Effector memory CD8-positive, alpha-beta T cell (primary cell): Measurements from ENCODE around the gene C1S.
"Not testable (repeated sequence)": the region's sequence is repeated elsewhere in the genome, so short reads cannot be mapped to it uniquely, and the experiment has no call there.

ENCODE experiments used
- ATAC-seq: fragments of 150-1000 bp; cut with Tn5 transposase; replicated peaks from 2 replicates; pipeline ENCODE4 v1.10.0; 2021; ENCODE audit warnings: mild to moderate bottlenecking, moderate library complexity
- DNase-seq, 3 experiments: peaks; one replicate each; pipeline ENCODE4 v3.0.0; 2021
- H3K27ac Mint-ChIP-seq, 2 donors: one replicate each; pipeline ENCODE4 v1.8.0; 2022; ENCODE audit warnings: mild to moderate bottlenecking in 2 of 2, mixed read lengths in 2 of 2, moderate library complexity in 2 of 2
- H3K27me3 Mint-ChIP-seq, 2 donors: one replicate each; pipeline ENCODE4 v1.8.0; 2022; ENCODE audit warnings: mixed read lengths in 2 of 2
- H3K36me3 Mint-ChIP-seq: one replicate; pipeline ENCODE4 v1.8.0; 2022; ENCODE audit warnings: mild to moderate bottlenecking, moderate library complexity, mixed read lengths; ENCODE audit not compliant: insufficient read depth
- H3K4me1 Mint-ChIP-seq, 2 donors: one replicate each; pipeline ENCODE4 v1.8.0; 2022; ENCODE audit warnings: low read depth in 2 of 2, mixed read lengths in 2 of 2
- H3K4me3 Mint-ChIP-seq, 2 donors: one replicate each; pipeline ENCODE4 v1.8.0; 2022; ENCODE audit warnings: mild to moderate bottlenecking in 2 of 2, mixed read lengths in 2 of 2, moderate library complexity in 2 of 2
- H3K9me3 Mint-ChIP-seq, 2 donors: one replicate each; pipeline ENCODE4 v1.8.0; 2022; ENCODE audit warnings: mixed read lengths in 2 of 2

Gene C1S

DNA sequence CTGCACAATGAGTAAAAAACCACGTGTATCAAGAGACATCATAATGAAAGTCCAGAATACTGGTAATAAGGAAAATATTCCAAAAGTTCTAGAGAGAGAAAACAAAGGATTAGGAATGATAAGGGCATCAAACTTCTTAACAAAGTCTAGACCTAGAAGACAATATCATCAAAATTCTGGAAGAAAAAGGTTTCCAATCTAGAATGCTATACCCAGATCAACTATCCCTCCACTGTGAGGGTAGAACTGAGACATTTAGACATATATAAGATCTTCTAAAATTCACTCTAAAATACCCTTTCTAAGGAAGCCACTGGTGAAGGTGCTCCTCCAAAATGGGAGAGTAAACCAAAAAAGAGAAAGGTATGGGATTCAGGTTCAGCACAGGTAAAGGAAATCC lies 45.6 kb downstream of the C1S start:
- no peak for DNase-seq
- peaks cover 3 to 11% of the 10 kb centered on the region in 2 donors for H3K9me3 Mint-ChIP-seq
- no peaks in the 10 kb centered on the region for H3K27me3 Mint-ChIP-seq
- H3K27ac Mint-ChIP-seq = peak overlapping the region in 1 of 2 donors; percentile 45
- H3K4me1 Mint-ChIP-seq = peaks cover 51 to 57% of the 10 kb centered on the region in 2 donors
- peak overlapping the region in 1 of 2 donors; percentile 59 for H3K4me3 Mint-ChIP-seq
- ATAC-seq = no peak
- peaks cover 23% of the 10 kb centered on the region for H3K36me3 Mint-ChIP-seq

DNA sequence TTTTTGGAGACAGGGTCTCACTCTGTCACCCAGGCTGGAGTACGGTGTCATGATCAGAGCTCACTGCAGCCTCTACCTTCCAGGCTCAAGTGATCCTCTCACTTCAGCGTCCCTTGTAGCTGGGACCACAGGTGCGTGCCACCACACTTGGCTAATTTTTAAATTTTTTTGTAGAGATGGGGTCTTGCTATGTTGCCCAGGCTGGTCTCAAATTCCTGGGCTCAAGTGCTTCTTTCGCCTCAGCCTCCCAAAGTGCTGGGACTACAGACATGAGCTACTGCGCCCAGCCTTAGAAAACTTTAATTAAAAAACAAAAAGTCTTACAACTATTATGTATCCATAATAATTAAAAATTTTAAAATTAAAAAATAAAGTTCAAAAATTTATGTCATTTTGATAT lies 46.7 kb downstream of the C1S start:
- H3K27me3 Mint-ChIP-seq, DNase-seq, ATAC-seq, H3K27ac Mint-ChIP-seq: not testable (repeated sequence)
- peak overlapping the region; percentile 15 to 94 for H3K4me3 Mint-ChIP-seq
- peaks cover 18% of the 10 kb centered on the region for H3K36me3 Mint-ChIP-seq
- peaks cover 48 to 57% of the 10 kb centered on the region in 2 donors for H3K4me1 Mint-ChIP-seq
- peaks cover 3 to 11% of the 10 kb centered on the region in 2 donors for H3K9me3 Mint-ChIP-seq

DNA sequence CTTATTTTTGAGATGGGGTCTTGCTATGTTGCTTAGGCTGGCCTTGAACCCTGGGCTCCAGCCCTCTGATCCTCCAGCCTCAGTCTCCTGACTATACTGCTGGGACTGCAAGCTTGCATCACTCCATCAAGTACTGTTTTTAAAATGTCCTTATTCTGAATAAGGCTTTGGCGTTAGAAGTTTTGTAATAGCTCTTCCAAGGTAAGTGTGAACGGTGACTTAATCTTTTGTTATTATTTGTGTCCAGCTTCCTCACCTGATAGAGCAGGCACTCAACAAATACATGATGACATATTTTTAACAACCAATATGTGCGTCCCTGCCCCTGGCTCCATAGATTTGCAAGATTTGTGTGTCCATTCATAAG lies 47.1 kb downstream of the C1S start:
- peaks cover 3 to 11% of the 10 kb centered on the region in 2 donors for H3K9me3 Mint-ChIP-seq
- H3K27ac Mint-ChIP-seq = peak overlapping the region; percentile 92
- no peak for DNase-seq
- peaks cover 18% of the 10 kb centered on the region for H3K36me3 Mint-ChIP-seq
- H3K27me3 Mint-ChIP-seq = no peaks in the 10 kb centered on the region
- H3K4me1 Mint-ChIP-seq = peaks cover 46 to 52% of the 10 kb centered on the region in 2 donors
- peak overlapping the region; percentile 93 to 94 for H3K4me3 Mint-ChIP-seq
- ATAC-seq = no peak

DNA sequence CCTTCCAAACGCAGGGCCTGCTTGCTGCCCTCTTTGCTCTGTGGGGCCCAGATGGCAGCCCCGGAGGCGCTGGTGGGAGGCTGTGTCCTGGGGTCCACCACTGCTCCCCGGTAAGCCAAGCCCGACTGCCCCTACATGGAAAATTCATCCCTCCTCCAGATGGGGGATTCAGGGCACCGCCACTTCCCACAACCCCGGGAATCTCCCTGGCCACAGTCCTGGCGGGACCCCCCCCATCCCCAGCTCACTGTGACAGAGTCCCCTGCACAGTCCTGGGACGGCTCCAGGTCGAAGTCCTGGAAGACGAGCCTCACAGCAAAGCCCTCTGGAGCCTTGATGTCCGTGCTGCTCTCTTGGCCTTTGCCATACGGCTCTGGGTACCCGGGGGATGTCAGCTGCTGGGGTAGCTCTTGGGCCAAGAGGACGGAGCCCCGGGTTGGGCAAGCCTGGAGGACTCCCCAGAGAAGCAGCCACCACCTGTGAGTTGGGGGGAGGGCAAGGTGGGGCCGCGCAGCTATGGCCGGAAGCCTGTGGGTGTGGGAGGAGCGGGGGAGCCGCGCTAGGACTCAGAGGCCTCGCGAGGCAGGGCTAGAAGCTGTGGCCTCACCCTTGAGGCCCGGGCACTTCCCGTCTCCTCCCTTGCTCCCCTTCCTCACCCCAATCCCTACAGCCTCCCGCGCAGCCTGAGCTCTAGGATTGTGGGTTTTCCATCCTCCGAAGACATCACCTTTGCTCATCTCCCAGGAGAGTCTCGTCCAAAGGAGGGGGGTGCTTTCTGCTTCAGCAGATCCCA lies 47.7 kb downstream of the C1S start:
- DNase-seq (peak; percentile 56 to 63 (median 61)), ATAC-seq (peak; percentile 95)
- Mint-ChIP-seq H3K9me3 (peaks cover 3 to 11% of the 10 kb centered on the region in 2 donors), H3K4me3 (peak overlapping the region; percentile 93 to 94), H3K36me3 (peaks cover 18% of the 10 kb centered on the region), H3K4me1 (peaks cover 43 to 50% of the 10 kb centered on the region in 2 donors), H3K27me3 (no peaks in the 10 kb centered on the region), H3K27ac (peak overlapping the region; percentile 92)

DNA sequence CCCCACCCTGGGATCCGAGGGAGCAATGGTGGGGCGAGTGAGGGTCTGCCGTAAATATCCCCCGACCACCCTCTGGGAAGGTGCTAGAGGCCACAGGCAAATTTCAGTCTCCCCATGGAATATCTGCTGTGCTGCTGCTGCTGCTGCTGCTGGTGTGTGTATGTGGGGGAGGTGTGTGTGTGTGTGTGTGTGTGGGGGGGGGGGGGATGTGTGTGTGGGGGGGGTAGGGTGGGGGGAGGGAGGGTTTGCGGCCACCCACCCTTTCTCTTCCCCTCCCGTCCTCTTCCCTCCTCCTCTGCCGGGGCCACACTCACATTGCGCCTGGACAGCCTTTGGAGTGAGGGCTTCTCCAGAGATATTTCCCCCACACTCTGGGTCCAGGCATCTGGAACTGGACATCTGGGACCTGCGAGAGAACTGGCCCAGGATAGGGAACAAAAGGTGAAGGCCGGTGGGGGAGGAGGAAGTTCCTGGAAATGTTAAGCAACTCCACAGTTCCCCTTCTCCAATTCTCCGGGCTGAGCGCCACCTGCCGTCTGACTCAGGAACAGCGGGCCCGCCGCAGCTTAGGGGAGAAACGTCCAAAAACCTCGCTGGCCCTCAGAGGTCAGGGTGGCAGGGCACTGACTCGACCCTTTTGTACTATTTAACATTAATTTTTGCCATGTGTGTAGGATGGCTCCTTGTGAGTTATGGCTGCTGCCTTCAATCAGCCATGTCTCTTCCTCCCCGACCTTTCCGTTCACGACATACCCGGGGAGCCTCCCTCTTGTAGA lies 48.5 kb downstream of the C1S start, which contains the start of gene C1RL:
TSS of gene C1RL (minus strand) at position 419 of the 776 bp plus-strand sequence. CDS start at position 385, 34 bp downstream.
- peak within 1 kb of the TSS; percentile 92 for H3K27ac Mint-ChIP-seq
- H3K36me3 Mint-ChIP-seq = peaks cover 18% of the 10 kb centered on the region
- no peaks in the 10 kb centered on the region for H3K27me3 Mint-ChIP-seq
- H3K9me3 Mint-ChIP-seq = peaks cover 3 to 11% of the 10 kb centered on the region in 2 donors
- peak; percentile 29 for ATAC-seq
- peak within 1 kb of the TSS; percentile 93 to 94 for H3K4me3 Mint-ChIP-seq
- peak; percentile 76 to 82 (median 77) for DNase-seq
- H3K4me1 Mint-ChIP-seq = peaks cover 40 to 47% of the 10 kb centered on the region in 2 donors

DNA sequence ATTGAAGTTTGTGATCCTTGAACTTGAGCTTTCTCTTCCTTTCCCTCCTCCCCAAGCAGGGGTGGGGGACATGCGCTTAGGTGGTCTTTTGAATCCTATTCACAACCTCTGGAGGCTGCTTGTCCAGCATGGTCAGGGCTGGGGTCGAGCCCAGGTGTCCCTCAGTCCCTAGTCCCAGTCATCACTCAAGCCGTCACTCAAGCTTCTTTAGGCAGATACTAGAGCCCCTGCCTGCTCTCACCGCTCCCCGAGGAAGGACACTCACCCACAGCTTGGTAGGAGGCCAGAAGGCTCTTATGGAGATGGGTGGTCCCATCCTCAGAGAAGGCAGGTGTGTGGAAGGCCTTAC lies 49.0 kb downstream of the C1S start:
- Mint-ChIP-seq H3K9me3 (peaks cover 3 to 11% of the 10 kb centered on the region in 2 donors), H3K36me3 (peaks cover 18% of the 10 kb centered on the region), H3K27ac (peak overlapping the region; percentile 92), H3K4me3 (peak overlapping the region; percentile 93 to 94), H3K27me3 (no peaks in the 10 kb centered on the region), H3K4me1 (peaks cover 42 to 46% of the 10 kb centered on the region in 2 donors)
- ATAC-seq (no peak), DNase-seq (no peak)

DNA sequence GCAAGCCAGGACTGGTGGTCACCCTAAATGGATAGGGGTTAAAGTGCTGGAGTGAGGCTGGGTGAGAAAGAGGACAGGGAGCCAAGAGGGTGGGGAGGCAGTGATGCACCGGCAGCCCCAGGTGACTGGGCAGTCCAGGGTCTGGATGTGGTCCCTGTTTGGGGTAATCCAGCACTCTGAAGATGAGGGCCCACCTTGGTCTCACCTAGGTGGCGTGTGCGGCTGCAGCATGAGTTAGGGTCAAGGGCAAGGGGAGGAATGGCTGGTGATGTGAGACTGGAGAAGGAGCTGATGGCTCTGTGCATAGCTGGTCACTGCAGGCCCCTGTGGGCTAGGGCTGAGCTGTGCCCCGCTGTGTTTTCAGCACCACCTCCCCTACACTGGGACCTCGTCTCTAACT lies 50.1 kb downstream of the C1S start:
- no peak overlapping the region for H3K4me3 Mint-ChIP-seq
- DNase-seq (no peak), ATAC-seq (no peak)
- peaks cover 39 to 41% of the 10 kb centered on the region in 2 donors for H3K4me1 Mint-ChIP-seq
- no peaks in the 10 kb centered on the region for H3K27me3 Mint-ChIP-seq
- H3K9me3 Mint-ChIP-seq = peaks cover 2 to 7% of the 10 kb centered on the region in 2 donors
- H3K36me3 Mint-ChIP-seq = peaks cover 15% of the 10 kb centered on the region
- no peak overlapping the region for H3K27ac Mint-ChIP-seq

DNA sequence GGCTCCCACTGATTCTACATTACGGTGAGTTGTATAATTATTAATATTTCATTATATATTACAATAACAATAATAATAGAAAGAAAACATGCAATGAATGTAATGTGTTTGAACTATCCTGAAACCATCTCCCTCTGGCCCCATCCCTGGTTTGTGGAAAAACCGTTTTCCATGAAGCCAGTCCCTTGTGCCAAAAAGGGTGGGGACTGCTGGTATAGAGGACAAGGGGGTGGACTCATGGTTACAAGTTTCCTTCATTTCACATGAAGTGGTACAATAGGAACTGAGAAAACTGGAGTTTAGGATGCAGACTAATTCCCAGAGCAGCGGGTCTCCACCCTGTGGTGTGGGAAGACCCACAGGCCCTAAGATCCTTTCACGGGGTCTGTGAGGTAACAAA lies 51.5 kb downstream of the C1S start:
- no peaks in the 10 kb centered on the region for H3K27me3 Mint-ChIP-seq
- H3K9me3 Mint-ChIP-seq = no peaks in the 10 kb centered on the region
- H3K4me1 Mint-ChIP-seq = peaks cover 27 to 32% of the 10 kb centered on the region in 2 donors
- no peak overlapping the region for H3K4me3 Mint-ChIP-seq
- ATAC-seq = no peak
- H3K27ac Mint-ChIP-seq = no peak overlapping the region
- peaks cover 15% of the 10 kb centered on the region for H3K36me3 Mint-ChIP-seq
- DNase-seq = no peak

DNA sequence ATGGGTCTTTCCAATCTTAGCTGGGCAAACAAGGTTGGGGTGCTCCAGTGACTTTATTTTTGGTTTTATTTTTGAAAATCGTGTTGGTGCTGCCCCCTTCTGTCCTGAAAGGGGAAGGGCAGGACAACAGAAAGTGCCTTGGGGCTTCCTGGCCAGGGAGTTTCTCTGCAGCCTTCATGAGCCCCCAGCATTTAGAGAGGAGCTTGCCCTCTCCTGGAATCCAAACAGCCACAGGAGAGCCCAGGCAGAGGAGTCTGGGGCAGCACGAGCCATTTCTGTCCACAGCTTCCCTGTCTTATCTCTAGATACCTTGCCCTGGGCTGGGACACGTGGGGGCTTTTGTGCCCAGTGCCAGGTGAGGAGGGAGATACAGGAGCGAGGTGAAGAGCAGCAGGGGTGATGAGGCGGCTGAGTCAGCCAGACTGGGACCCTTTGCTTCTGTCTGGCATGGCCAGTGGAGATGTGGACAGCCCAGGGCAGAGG lies 52.9 kb downstream of the C1S start:
- no peaks in the 10 kb centered on the region for H3K27me3 Mint-ChIP-seq
- ATAC-seq (peak; percentile 24), DNase-seq (peak; percentile 40 to 56 (median 47))
- H3K36me3 Mint-ChIP-seq = peaks cover 12% of the 10 kb centered on the region
- no peaks in the 10 kb centered on the region for H3K9me3 Mint-ChIP-seq
- peaks cover 19 to 23% of the 10 kb centered on the region in 2 donors for H3K4me1 Mint-ChIP-seq
- H3K27ac Mint-ChIP-seq = peak overlapping the region; percentile 44 to 74
- no peak overlapping the region for H3K4me3 Mint-ChIP-seq

DNA sequence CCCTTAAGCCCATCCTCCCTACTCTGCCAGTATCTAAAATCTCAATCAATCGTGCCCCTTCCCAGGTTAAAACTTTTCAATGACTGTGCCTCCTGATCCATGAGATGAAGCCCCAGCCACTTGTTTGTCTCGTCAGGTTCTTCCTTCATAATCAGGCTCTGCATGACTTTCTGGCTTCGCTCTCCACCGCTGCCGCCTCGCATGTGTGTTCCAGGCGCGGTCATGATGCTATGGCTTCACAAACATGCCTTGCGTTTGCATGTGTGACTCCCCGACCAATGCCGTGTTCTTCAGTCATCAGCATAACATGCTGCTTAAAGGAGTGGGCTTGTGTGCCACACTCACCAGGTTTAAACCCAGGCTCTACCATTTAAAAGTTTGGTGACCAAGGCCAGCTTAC lies 53.5 kb downstream of the C1S start:
- DNase-seq = no peak
- H3K4me1 Mint-ChIP-seq = peaks cover 19 to 20% of the 10 kb centered on the region in 2 donors
- no peaks in the 10 kb centered on the region for H3K9me3 Mint-ChIP-seq
- peak overlapping the region in 1 of 2 donors; percentile 74 for H3K27ac Mint-ChIP-seq
- no peaks in the 10 kb centered on the region for H3K27me3 Mint-ChIP-seq
- H3K4me3 Mint-ChIP-seq = no peak overlapping the region
- ATAC-seq = no peak
- peaks cover 10% of the 10 kb centered on the region for H3K36me3 Mint-ChIP-seq

DNA sequence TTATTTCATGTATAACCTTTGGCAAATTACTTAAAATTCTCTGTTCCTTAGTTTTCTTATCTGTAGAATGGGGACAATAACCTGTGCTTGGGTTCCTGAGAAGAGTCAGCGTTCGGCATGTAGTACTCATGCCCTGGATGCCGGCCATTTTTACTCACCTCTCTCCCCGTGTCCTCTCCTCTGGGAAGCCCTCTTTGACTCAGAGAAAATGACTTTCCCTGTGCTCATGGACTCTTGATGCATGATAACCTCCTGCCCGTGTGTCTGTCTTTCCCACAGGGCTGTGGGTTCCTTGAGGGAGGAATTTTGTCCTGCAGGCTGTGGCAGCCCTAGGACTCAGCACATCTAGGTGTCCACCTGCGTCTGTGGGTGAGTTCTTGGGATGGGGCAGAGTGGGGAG lies 54.3 kb downstream of the C1S start:
- H3K27ac Mint-ChIP-seq = no peak overlapping the region
- H3K4me1 Mint-ChIP-seq = peaks cover 11 to 12% of the 10 kb centered on the region in 2 donors
- no peaks in the 10 kb centered on the region for H3K27me3 Mint-ChIP-seq
- ATAC-seq (no peak), DNase-seq (no peak)
- peaks cover 5% of the 10 kb centered on the region for H3K36me3 Mint-ChIP-seq
- no peak overlapping the region for H3K4me3 Mint-ChIP-seq
- H3K9me3 Mint-ChIP-seq = no peaks in the 10 kb centered on the region

DNA sequence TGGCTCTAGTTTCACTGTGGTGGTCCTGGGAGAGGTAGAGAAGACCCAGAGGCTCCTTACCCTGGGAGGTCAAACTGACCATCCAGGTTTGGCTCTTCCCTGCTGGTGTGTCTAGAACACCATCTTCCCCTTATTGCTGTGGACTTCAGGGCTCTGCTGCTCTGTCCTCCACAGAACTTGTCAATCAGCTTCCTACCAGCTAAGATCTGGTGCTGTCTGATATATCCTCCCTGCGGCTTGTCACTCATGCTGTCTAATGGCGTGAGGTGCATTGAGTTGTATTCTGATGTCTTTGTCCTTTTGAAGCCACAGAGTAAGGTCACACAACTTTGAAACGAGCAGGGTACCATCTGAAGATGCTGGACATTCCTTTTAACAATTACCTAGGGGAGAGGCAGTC lies 55.7 kb downstream of the C1S start:
- no peak for ATAC-seq
- Mint-ChIP-seq H3K36me3 (peaks cover 8% of the 10 kb centered on the region), H3K4me3 (no peak overlapping the region), H3K4me1 (peaks cover 7 to 8% of the 10 kb centered on the region in 2 donors), H3K27me3 (no peaks in the 10 kb centered on the region), H3K9me3 (no peaks in the 10 kb centered on the region), H3K27ac (no peak overlapping the region)
- DNase-seq = no peak

DNA sequence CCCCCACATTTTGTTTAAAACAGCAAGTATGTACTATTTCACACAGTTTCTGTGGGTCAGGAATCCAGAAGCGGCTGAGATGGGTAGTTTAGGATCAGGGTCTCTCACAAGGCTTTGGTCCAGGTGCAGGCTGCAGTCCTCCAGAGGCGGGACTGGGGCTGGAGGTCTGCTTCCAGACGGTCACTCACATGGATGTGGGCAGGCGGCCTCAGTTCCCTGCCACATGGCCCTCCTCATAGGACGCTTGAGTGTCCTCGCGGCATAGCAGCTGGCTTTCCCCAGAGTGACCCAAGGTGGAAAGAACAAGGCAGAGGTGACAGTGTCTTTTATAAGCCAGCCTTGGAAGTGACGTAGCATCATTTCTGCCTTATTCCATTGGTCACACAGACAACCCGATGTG lies 56.4 kb downstream of the C1S start:
- Mint-ChIP-seq H3K36me3 (peaks cover 8% of the 10 kb centered on the region), H3K9me3 (no peaks in the 10 kb centered on the region), H3K27me3 (no peaks in the 10 kb centered on the region), H3K27ac (no peak overlapping the region), H3K4me1 (peaks cover 5 to 8% of the 10 kb centered on the region in 2 donors), H3K4me3 (no peak overlapping the region)
- ATAC-seq = no peak
- DNase-seq = no peak
